GM12801 (cell line): ENCODE results near the gene ARHGEF17.

ENCODE experiments used
- CTCF ChIP-seq: IDR thresholded peaks from one replicate; pipeline ENCODE4 v1.5.1; 2011; ENCODE audit warnings: control low read depth; ENCODE audit not compliant: insufficient read length; ENCODE audit errors: extremely low read depth

The ARHGEF17 gene

GRCh38 chr11:73308003-73308960 is at the start of gene ARHGEF17:
TSS of gene ARHGEF17 (plus strand) at chr11:73308276. CDS start at chr11:73308639, 363 bp downstream.
- TF ChIP-seq CTCF: no peak

GRCh38 chr11:73259406-73260126 is 48.5 kb upstream of the ARHGEF17 start:
- no peak for TF ChIP-seq CTCF

- TF ChIP-seq CTCF: no peak
Observed at GRCh38 chr11:73260127-73260457, 48.0 kb upstream of the ARHGEF17 start.

- TF ChIP-seq CTCF: no peak
Observed at GRCh38 chr11:73262851-73263495, 45.1 kb upstream of the ARHGEF17 start.

- TF ChIP-seq CTCF: no peak
Observed at GRCh38 chr11:73263640-73264039, 44.4 kb upstream of the ARHGEF17 start.

GRCh38 chr11:73265278-73265810 is 42.7 kb upstream of the ARHGEF17 start:
- no peak for TF ChIP-seq CTCF
